Osteoblast (primary cell): Measurements from ENCODE around the gene RNF222. TPM values are rescaled to one million over a fixed set of nuclear protein-coding genes. Genes with fewer than 3 reads are reported as not detected.

Source experiments
- DNase-seq: peaks from one replicate; pipeline ENCODE4 v3.0.0; 2011; ENCODE audit warnings: low spot score, mixed read lengths; ENCODE audit not compliant: insufficient read length; ENCODE audit errors: missing footprints
- H2AFZ ChIP-seq: 2 replicates; pipeline ENCODE4 v1.6.0; 2011; ENCODE audit warnings: mild to moderate bottlenecking, low read length
- H3K27ac ChIP-seq: 2 replicates; pipeline ENCODE4 v1.5.1; 2011; ENCODE audit warnings: mild to moderate bottlenecking, low read depth, low read length, moderate library complexity
- H3K27me3 ChIP-seq: 2 replicates; pipeline ENCODE4 v1.6.0; 2012; ENCODE audit warnings: mild to moderate bottlenecking, control low read depth, inconsistent platforms, low read length, moderate library complexity; ENCODE audit not compliant: insufficient read depth
- H3K36me3 ChIP-seq: 2 replicates; pipeline ENCODE4 v1.5.1; 2011; ENCODE audit warnings: mild to moderate bottlenecking, low read length, control low read depth, moderate library complexity; ENCODE audit not compliant: insufficient read depth
- H3K4me1 ChIP-seq: 2 replicates; pipeline ENCODE4 v1.5.1; 2011; ENCODE audit warnings: mild to moderate bottlenecking, low read length, control low read depth, moderate library complexity; ENCODE audit not compliant: insufficient read depth
- H3K4me2 ChIP-seq: 2 replicates; pipeline ENCODE4 v1.6.0; 2011; ENCODE audit warnings: mild to moderate bottlenecking, low read length; ENCODE audit not compliant: insufficient read depth
- H3K4me3 ChIP-seq: fragments of 200-600 bp; sonication (generic); 3 replicates; pipeline ENCODE4 v1.5.1; 2012; ENCODE audit warnings: mild to moderate bottlenecking, low read length, inconsistent platforms; ENCODE audit not compliant: insufficient read depth
- H3K79me2 ChIP-seq: 2 replicates; pipeline ENCODE4 v1.6.0; 2012; ENCODE audit warnings: mild to moderate bottlenecking, low read length, control low read depth, inconsistent platforms; ENCODE audit not compliant: insufficient read depth
- H3K9me3 ChIP-seq: 2 replicates; pipeline ENCODE4 v1.5.1; 2011; ENCODE audit warnings: low read depth, low read length, control low read depth
- H4K20me1 ChIP-seq: 2 replicates; pipeline ENCODE4 v1.6.0; 2012; ENCODE audit warnings: mild to moderate bottlenecking, low read length, control low read depth; ENCODE audit not compliant: insufficient read depth
- CTCF ChIP-seq: IDR thresholded peaks from 2 replicates; pipeline ENCODE4 v1.5.1; 2011; ENCODE audit warnings: mild to moderate bottlenecking, low read depth, low read length, moderate library complexity; ENCODE audit errors: extremely low read depth
- total RNA-seq: library from RNA; depleted of rRNA; stranded (reverse); fragments of >200 nt; gene quantifications from 2 replicates; pipeline ENCODE4 v1.2.3, GENCODE V29; 2012

The RNF222 gene
- total RNA-seq, 1 donor, result not detected

DNA sequence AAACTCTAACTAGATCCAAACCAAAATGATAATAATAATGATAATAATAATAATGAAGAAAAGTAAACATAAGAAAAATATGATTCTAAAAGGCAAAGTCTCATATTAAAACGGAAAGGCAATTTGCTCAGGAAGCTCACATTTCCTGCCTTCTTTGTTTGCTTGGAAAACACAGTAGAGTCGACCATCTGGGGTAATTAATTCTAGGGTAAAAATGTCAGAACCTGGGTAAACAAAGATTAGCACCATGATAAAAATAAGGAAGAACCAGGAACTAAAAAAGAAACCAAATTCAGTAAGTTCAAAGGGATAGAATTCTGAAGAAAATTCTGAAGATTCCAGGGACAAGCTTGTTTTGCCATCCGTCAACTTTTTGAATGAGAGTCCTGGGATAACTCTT lies 37.4 kb downstream of the RNF222 start:
- no peak for TF ChIP-seq CTCF
- Histone ChIP-seq H2AFZ (no peak overlapping the region), H3K27ac (no peak overlapping the region), H3K36me3 (no peaks in the 10 kb centered on the region), H3K4me1 (peaks cover 36% of the 10 kb centered on the region), H3K4me3 (no peak overlapping the region), H3K79me2 (no peaks in the 10 kb centered on the region), H3K9me3 (no peaks in the 10 kb centered on the region), H4K20me1 (no peaks in the 10 kb centered on the region), H3K4me2 (peak overlapping the region; percentile 56), H3K27me3 (no peaks in the 10 kb centered on the region)
- no peak for DNase-seq

- Histone ChIP-seq H3K79me2 (no peaks in the 10 kb centered on the region), H3K27ac (no peak overlapping the region), H3K27me3 (no peaks in the 10 kb centered on the region), H3K36me3 (no peaks in the 10 kb centered on the region), H2AFZ (no peak overlapping the region), H4K20me1 (no peaks in the 10 kb centered on the region), H3K4me2 (peak overlapping the region; percentile 56), H3K4me3 (no peak overlapping the region), H3K4me1 (peaks cover 31% of the 10 kb centered on the region), H3K9me3 (no peaks in the 10 kb centered on the region)
- no peak for TF ChIP-seq CTCF
- peak; percentile 93 for DNase-seq
Observed at GRCh38 chr17:8359769-8360168, 37.9 kb downstream of the RNF222 start.

DNA sequence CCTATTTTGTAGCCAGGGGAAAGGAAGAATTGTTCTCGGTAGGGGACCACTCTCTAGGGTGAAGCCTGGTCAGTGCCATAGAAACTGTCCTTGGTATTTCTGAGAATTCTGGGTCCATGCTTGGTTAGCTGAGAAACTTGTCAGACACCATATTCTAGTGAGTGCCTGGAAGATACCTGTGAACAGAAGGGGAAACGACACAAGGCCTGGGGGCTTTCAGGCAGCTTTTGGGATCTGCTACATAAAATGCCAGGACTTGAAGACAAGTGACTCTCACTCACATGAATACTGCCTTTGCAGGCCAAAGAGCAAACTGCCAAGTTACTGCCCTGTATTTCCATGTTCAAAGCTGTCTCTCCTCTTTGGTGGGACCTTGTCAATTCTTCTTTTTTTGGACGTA lies 39.7 kb downstream of the RNF222 start:
- no peak for DNase-seq
- Histone ChIP-seq H3K79me2 (no peaks in the 10 kb centered on the region), H4K20me1 (no peaks in the 10 kb centered on the region), H2AFZ (no peak overlapping the region), H3K4me1 (peaks cover 26% of the 10 kb centered on the region), H3K9me3 (no peaks in the 10 kb centered on the region), H3K4me2 (no peak overlapping the region), H3K4me3 (no peak overlapping the region), H3K27ac (no peak overlapping the region), H3K36me3 (no peaks in the 10 kb centered on the region), H3K27me3 (no peaks in the 10 kb centered on the region)
- no peak for TF ChIP-seq CTCF

DNA sequence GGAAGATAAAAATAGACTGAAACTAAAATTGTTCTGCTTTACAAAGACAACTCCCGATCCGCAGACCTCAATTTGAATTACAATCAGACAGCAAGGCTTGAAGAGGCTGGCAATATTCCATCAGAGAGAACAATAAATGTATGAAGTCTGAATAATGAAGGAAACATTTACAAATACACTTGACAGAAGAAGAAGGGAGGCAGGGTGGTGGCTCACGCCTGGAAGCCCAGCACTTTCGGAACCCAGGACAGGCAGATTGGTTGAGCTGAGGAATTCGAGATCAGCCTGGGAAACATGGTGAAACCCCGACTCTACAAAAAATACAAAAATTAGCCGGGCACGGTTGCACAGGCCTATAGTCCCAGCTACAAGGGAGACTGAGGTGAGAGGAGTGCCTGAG lies 43.4 kb downstream of the RNF222 start:
- TF ChIP-seq CTCF, result no peak
- peaks cover under 1% of the 10 kb centered on the region for H3K4me1 ChIP-seq
- no peak overlapping the region for H3K27ac ChIP-seq
- no peaks in the 10 kb centered on the region for H3K36me3 ChIP-seq
- no peaks in the 10 kb centered on the region for H4K20me1 ChIP-seq
- H3K79me2 ChIP-seq, result no peaks in the 10 kb centered on the region
- no peak overlapping the region for H2AFZ ChIP-seq
- H3K4me2 ChIP-seq, result no peak overlapping the region
- H3K27me3 ChIP-seq, result no peaks in the 10 kb centered on the region
- no peak overlapping the region for H3K4me3 ChIP-seq
- no peak for DNase-seq
- no peaks in the 10 kb centered on the region for H3K9me3 ChIP-seq
